Colonic mucosa (tissue), 4 donors: ENCODE measurements around the gene OR10H1. TPM values are rescaled to one million over a fixed set of nuclear protein-coding genes. Genes with fewer than 3 reads are reported as not detected.
"Not testable (repeated sequence)": the region's sequence is repeated elsewhere in the genome, so short reads cannot be mapped to it uniquely, and the experiment has no call there.

Source experiments
- DNase-seq: peaks from one replicate; pipeline ENCODE4 v3.0.0-alpha.2; 2020
- H3K27ac ChIP-seq: fragments of 200-600 bp; one replicate; pipeline ENCODE4 v1.8.0; 2021
- H3K27me3 ChIP-seq: fragments of 200-600 bp; one replicate; pipeline ENCODE4 v1.8.0; 2021
- H3K36me3 ChIP-seq: fragments of 200-600 bp; one replicate; pipeline ENCODE4 v1.8.0; 2021
- H3K4me1 ChIP-seq: fragments of 200-600 bp; one replicate; pipeline ENCODE4 v1.8.0; 2021; ENCODE audit warnings: mild to moderate bottlenecking
- H3K4me3 ChIP-seq: fragments of 200-600 bp; one replicate; pipeline ENCODE4 v1.8.0; 2021
- H3K9ac ChIP-seq, 2 donors: one replicate each; pipeline ENCODE4 v1.7.0; 2013; ENCODE audit warnings: control low read depth in 2 of 2, low read depth in 2 of 2, low read length in 2 of 2
- H3K9me3 ChIP-seq: fragments of 200-600 bp; one replicate; pipeline ENCODE4 v1.8.0; 2021
- intact Hi-C: fragments of 100-400 bp; cut with DNase I; formaldehyde crosslinking; loops from one replicate; pipeline ENCODE4 v1.14.1; 2022
- total RNA-seq, 2 donors: library from RNA; stranded (reverse); fragmentation: NEBNext Ultra II Directional in 1 of 2; extraction: Animal tissue kit (Norgen Biotek cat#: 25700) in 1 of 2; gene quantifications; one replicate each; pipeline ENCODE4 v1.2.1, GENCODE V29; 2021
- TF ChIP-seq, protein P1 (sequence below): fragments of 200-600 bp; IDR thresholded peaks from one replicate; pipeline ENCODE4 v1.8.0; 2022; ENCODE audit warnings: antibody characterized with exemption, mild to moderate bottlenecking
- donor health status: healthy.
- donor health status: DM: no; HTN: no; CAD: no.
- donor health status: DM: no; HTN: no; CAD: no.

The OR10H1 gene
- total RNA-seq, 2 donors from 2014 or later: not detected

DNA sequence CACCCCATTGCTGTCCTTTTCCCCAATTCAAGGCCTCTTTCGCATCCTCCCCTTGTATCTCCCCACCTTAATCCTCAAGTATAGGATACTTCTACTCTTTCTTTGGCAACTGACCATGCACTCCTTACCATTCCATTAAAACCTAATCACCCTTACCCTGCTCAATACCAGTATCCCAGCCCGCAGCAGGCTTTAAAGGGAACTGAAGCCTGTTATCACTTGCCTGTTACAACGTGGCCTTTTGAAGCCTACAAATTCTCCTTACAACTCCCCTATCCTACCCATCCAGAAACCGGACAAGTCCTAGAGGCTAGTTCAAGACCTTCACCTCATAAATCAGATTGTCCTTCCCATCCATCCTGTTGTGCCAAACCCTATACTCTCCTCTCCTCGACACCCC lies 16.2 kb upstream of the OR10H1 start:
- H3K9ac ChIP-seq: no peak overlapping the region
- no peaks in the 10 kb centered on the region for H3K4me1 ChIP-seq
- no peaks in the 10 kb centered on the region for H3K9me3 ChIP-seq
- DNase-seq: no peak
- H3K4me3 ChIP-seq: no peak overlapping the region
- no peak overlapping the region for H3K27ac ChIP-seq
- intact Hi-C loops: no loop called here
- no peaks in the 10 kb centered on the region for H3K36me3 ChIP-seq
- TF ChIP-seq, protein P1, sequence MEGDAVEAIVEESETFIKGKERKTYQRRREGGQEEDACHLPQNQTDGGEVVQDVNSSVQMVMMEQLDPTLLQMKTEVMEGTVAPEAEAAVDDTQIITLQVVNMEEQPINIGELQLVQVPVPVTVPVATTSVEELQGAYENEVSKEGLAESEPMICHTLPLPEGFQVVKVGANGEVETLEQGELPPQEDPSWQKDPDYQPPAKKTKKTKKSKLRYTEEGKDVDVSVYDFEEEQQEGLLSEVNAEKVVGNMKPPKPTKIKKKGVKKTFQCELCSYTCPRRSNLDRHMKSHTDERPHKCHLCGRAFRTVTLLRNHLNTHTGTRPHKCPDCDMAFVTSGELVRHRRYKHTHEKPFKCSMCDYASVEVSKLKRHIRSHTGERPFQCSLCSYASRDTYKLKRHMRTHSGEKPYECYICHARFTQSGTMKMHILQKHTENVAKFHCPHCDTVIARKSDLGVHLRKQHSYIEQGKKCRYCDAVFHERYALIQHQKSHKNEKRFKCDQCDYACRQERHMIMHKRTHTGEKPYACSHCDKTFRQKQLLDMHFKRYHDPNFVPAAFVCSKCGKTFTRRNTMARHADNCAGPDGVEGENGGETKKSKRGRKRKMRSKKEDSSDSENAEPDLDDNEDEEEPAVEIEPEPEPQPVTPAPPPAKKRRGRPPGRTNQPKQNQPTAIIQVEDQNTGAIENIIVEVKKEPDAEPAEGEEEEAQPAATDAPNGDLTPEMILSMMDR: no peak
- H3K27me3 ChIP-seq: no peaks in the 10 kb centered on the region

DNA sequence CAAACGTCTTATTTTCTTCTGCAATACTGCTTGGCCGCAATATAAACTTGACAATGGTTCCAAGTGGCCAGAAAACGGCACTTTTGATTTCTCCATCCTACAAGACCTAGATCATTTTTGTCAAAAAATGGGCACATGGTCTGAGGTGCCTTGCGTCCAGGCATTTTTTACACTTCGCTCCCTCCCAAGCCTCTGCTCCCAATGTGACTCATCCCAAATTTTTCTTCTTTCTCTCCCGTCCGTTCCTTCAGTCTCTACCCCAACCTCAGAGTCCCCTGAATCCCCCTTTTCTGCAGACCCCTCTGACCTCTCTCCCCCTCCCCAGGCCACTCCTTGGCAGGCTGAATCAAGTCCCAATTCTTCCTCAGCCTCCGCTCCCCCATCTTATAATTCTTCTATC lies 14.3 kb upstream of the OR10H1 start:
- DNase-seq: no peak
- Histone ChIP-seq H3K27me3 (no peaks in the 10 kb centered on the region), H3K9ac (no peak overlapping the region), H3K36me3 (no peaks in the 10 kb centered on the region), H3K4me3 (no peak overlapping the region), H3K27ac (no peak overlapping the region), H3K4me1 (no peaks in the 10 kb centered on the region), H3K9me3 (no peaks in the 10 kb centered on the region)
- intact Hi-C loops: no loop called here
- TF ChIP-seq, protein P1: no peak

DNA sequence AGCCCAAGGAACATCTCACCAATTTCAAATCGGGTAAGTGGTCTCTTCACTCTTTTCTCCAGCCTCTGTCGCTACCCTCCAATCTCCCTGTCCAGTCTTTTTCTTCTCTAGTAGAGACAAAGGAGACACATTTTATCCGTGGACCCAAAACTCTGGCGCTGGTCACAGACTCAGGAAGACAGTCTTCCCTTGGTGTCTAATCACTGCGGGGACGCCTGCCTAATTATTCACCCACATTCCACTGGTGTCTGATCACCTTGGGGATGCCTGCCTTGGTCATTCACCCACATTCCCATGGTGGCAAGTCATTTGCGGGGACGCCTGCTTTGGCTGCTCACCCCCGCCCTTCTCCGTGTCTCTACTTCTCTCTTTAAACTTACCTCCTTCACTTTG lies 13.8 kb upstream of the OR10H1 start:
- H3K27me3 ChIP-seq: no peaks in the 10 kb centered on the region
- no peaks in the 10 kb centered on the region for H3K4me1 ChIP-seq
- H3K36me3 ChIP-seq: no peaks in the 10 kb centered on the region
- TF ChIP-seq, protein P1: no peak
- no peak overlapping the region for H3K9ac ChIP-seq
- DNase-seq: no peak
- H3K9me3 ChIP-seq: no peaks in the 10 kb centered on the region
- no peak overlapping the region for H3K27ac ChIP-seq
- H3K4me3 ChIP-seq: no peak overlapping the region
- intact Hi-C loops: no loop called here

DNA sequence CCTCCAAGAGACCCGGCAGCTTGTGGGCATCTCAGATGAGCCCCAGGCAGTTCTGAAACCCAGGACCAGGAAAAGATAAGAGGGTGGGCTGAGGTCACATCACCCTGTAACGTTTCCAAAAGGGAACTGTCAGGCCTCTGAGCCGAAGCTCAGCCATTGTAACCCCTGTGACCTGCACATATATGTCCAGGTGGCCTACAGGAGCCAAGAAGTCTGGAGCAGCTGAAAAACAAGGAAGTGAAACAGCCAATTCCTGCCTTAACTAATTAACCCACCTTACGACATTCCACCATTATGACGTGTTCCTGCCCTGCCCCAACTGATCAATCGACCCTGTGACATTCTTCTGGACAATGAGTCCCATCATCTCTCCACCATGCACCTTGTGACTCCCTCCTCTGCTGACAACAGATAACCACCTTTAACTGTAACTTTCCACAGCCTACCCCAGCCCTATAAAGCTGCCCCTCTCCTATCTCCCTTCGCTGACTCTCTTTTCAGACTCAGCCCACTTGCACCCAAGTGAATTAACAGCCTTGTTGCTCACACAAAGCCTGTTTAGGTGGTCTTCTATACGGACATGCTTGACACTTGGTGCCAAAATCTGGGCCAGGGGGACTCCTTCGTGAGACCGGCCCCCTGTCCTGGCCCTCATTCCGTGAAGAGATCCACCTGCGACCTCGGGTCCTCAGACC lies 13.3 kb upstream of the OR10H1 start:
- intact Hi-C loops, H3K27ac ChIP-seq, H3K27me3 ChIP-seq, H3K9me3 ChIP-seq, H3K4me1 ChIP-seq, H3K4me3 ChIP-seq, H3K36me3 ChIP-seq, H3K9ac ChIP-seq: not testable (repeated sequence)
- peak; percentile 27 for DNase-seq

DNA sequence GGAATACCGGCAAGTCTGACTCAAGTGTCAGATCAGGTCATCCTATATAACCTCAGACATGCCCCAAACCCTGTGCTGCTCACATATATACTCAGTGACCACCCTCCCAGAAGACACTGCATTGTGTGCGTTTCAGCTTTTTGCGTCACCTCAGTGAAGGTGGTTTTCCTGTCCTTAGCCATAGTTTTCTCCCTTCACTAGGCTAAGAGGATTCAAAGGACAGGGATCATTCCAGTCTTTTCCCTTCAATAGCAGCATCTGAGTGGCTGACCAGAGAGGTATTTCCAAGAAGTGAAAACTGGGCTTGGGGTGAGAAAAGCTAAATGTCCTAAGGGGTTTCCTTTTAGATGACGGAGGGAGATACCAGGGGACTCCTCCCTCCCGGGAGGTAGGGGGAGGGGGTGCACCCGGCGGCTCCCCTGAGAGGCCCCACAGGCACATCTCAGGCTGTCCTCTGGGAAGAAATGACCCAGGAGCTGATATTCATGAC lies 12.7 kb upstream of the OR10H1 start:
- no peak for DNase-seq
- TF ChIP-seq, protein P1: no peak
- H3K36me3 ChIP-seq: no peaks in the 10 kb centered on the region
- intact Hi-C loops: no loop called here
- H3K27me3 ChIP-seq: no peaks in the 10 kb centered on the region
- no peaks in the 10 kb centered on the region for H3K9me3 ChIP-seq
- H3K4me3 ChIP-seq: no peak overlapping the region
- no peak overlapping the region for H3K9ac ChIP-seq
- H3K27ac ChIP-seq: no peak overlapping the region
- H3K4me1 ChIP-seq: no peaks in the 10 kb centered on the region

DNA sequence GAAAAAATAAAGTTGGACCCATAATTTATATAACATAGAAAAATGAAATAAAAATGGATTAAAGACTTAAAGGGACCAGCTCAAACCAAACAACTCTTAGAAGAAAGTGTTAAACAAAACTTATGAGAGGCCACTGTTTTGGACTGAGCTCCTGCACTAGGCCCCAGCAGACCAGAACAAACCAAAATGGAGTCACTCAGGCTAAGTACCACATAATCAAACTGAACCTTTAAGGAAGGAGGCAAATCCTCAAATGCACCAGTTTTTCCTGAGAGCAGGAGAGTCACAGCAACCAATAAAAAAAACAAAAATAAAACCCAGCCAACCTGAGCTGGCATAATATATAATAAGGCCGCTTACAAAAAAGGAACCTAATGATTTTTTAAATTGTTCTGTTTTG lies 10.3 kb upstream of the OR10H1 start:
- intact Hi-C loops: no loop called here
- Histone ChIP-seq H3K36me3 (no peaks in the 10 kb centered on the region), H3K27me3 (no peaks in the 10 kb centered on the region), H3K4me3 (no peak overlapping the region), H3K4me1 (no peaks in the 10 kb centered on the region), H3K27ac (no peak overlapping the region), H3K9ac (no peak overlapping the region), H3K9me3 (no peaks in the 10 kb centered on the region)
- no peak for DNase-seq
- TF ChIP-seq, protein P1: no peak
